Liver (tissue), 9 donors: ENCODE measurements around the gene MSLN. TPM values are rescaled to one million over a fixed set of nuclear protein-coding genes. Genes with fewer than 3 reads are reported as not detected.

Experiments
- DNase-seq: peaks from one replicate; pipeline ENCODE4 v3.0.0-alpha.2; 2017; ENCODE audit warnings: low spot score
- H3K27ac ChIP-seq, 2 donors: one replicate each; pipeline ENCODE4 v1.7.0; 2013; ENCODE audit warnings: inconsistent platforms in 2 of 2, low read length in 2 of 2, control low read depth in 1 of 2, low read depth in 1 of 2, mild to moderate bottlenecking in 1 of 2
- H3K27me3 ChIP-seq, 4 donors: one replicate each; pipeline versions ENCODE4 v1.6.1 to v1.7.0; 2013; ENCODE audit warnings: low read length in 3 of 4, inconsistent platforms in 1 of 4, mild to moderate bottlenecking in 1 of 4, moderate library complexity in 1 of 4; ENCODE audit not compliant: control insufficient read depth in 4 of 4, insufficient read depth in 4 of 4
- H3K36me3 ChIP-seq, 4 donors: one replicate each; pipeline versions ENCODE4 v1.6.1 to v1.7.0; 2013; ENCODE audit warnings: low read length in 3 of 4, mild to moderate bottlenecking in 3 of 4, low read depth in 1 of 4, moderate library complexity in 1 of 4; ENCODE audit not compliant: control insufficient read depth in 4 of 4, insufficient read depth in 3 of 4
- H3K4me1 ChIP-seq, 4 donors: one replicate each; pipeline versions ENCODE4 v1.6.1 to v1.7.0; 2013; ENCODE audit warnings: low read length in 3 of 4, mild to moderate bottlenecking in 3 of 4, moderate library complexity in 1 of 4; ENCODE audit not compliant: control insufficient read depth in 4 of 4, insufficient read depth in 4 of 4
- H3K4me3 ChIP-seq, 3 donors: one replicate each; pipeline versions ENCODE4 v1.6.1 to v1.7.0; 2013; ENCODE audit warnings: low read length in 3 of 3, control low read depth in 1 of 3, low read depth in 1 of 3, mild to moderate bottlenecking in 1 of 3
- H3K9ac ChIP-seq, 2 donors: one replicate each; pipeline ENCODE4 v1.7.0; 2013; ENCODE audit warnings: low read length in 2 of 2, mild to moderate bottlenecking in 2 of 2, moderate library complexity in 2 of 2, control low read depth in 1 of 2, low read depth in 1 of 2
- H3K9me3 ChIP-seq, 4 donors: one replicate each; pipeline versions ENCODE4 v1.6.1 to v1.7.0; 2013; ENCODE audit warnings: low read length in 3 of 4; ENCODE audit not compliant: control insufficient read depth in 4 of 4
- ATF3 ChIP-seq: IDR thresholded peaks from 2 replicates; pipeline ENCODE4 v1.6.1; 2016; ENCODE audit warnings: antibody characterized with exemption
- CTCF ChIP-seq: fragments of 150-350 bp; IDR thresholded peaks from 2 replicates; pipeline ENCODE4 v1.5.1; 2017; ENCODE audit warnings: improper control_type of control experiment, low read depth, low read length; ENCODE audit not compliant: missing input control
- FOXA1 ChIP-seq: IDR thresholded peaks from 2 replicates; pipeline ENCODE4 v1.6.1; 2016; ENCODE audit warnings: antibody characterized with exemption
- FOXA2 ChIP-seq: IDR thresholded peaks from 2 replicates; pipeline ENCODE4 v1.6.1; 2016; ENCODE audit warnings: antibody characterized with exemption
- GABPA ChIP-seq, 2 donors: IDR thresholded peaks in 1 of 2; conservative IDR thresholded peaks in 1 of 2; 2 replicates each; pipeline ENCODE4 v1.6.1; 2016; ENCODE audit warnings: antibody characterized with exemption in 2 of 2, mild to moderate bottlenecking in 1 of 2, moderate library complexity in 1 of 2
- HNF4A ChIP-seq, 2 donors: conservative IDR thresholded peaks; 2 replicates each; pipeline ENCODE4 v1.6.1; 2016; ENCODE audit warnings: antibody characterized with exemption in 2 of 2, mild to moderate bottlenecking in 2 of 2
- HNF4G ChIP-seq: IDR thresholded peaks from 2 replicates; pipeline ENCODE4 v1.6.1; 2016; ENCODE audit warnings: antibody characterized with exemption
- JUND ChIP-seq, 2 donors: IDR thresholded peaks; 2 replicates each; pipeline ENCODE4 v1.6.1; 2016; ENCODE audit warnings: antibody characterized with exemption in 2 of 2
- MAX ChIP-seq: IDR thresholded peaks from 2 replicates; pipeline ENCODE4 v1.6.1; 2016; ENCODE audit warnings: antibody characterized with exemption
- NR2F2 ChIP-seq: IDR thresholded peaks from 2 replicates; pipeline ENCODE4 v1.6.1; 2016; ENCODE audit warnings: antibody characterized with exemption
- RAD21 ChIP-seq, 2 donors: IDR thresholded peaks; 2 replicates each; pipeline ENCODE4 v1.6.1; 2016; ENCODE audit warnings: antibody characterized with exemption in 2 of 2, mild to moderate bottlenecking in 2 of 2
- REST ChIP-seq: IDR thresholded peaks from 2 replicates; pipeline ENCODE4 v1.6.1; 2016; ENCODE audit warnings: antibody characterized with exemption, mild to moderate bottlenecking
- RXRA ChIP-seq, 2 donors: IDR thresholded peaks; 2 replicates each; pipeline ENCODE4 v1.6.1; 2017 to 2018; ENCODE audit warnings: antibody characterized with exemption in 2 of 2, mild to moderate bottlenecking in 1 of 2
- SP1 ChIP-seq: IDR thresholded peaks from 2 replicates; pipeline ENCODE4 v1.6.1; 2018; ENCODE audit warnings: antibody characterized with exemption, mild to moderate bottlenecking
- TAF1 ChIP-seq: conservative IDR thresholded peaks from 2 replicates; pipeline ENCODE4 v1.6.1; 2016; ENCODE audit warnings: antibody characterized with exemption, mild to moderate bottlenecking
- YY1 ChIP-seq: IDR thresholded peaks from 2 replicates; pipeline ENCODE4 v1.6.1; 2016; ENCODE audit warnings: antibody characterized with exemption, mild to moderate bottlenecking
- ZBTB33 ChIP-seq: IDR thresholded peaks from 2 replicates; pipeline ENCODE4 v1.6.1; 2016; ENCODE audit warnings: antibody characterized with exemption
- WGBS: extraction: QIAGEN DNeasy Blood & Tissue Kit; methylation state at CpG from one replicate; pipeline ENCODE4 v1.1.7; 2013; 5-methylcytosine and 5-hydroxymethylcytosine counted together
- polyA plus RNA-seq, 2 donors: library from polyadenylated mRNA; stranded (reverse) in 1 of 2; unstranded in 1 of 2; fragments of 200-250 nt in 1 of 2; fragments of >200 nt in 1 of 2; fragmentation: Nextera tagmentation in 1 of 2; extraction: Ambion mirVana in 1 of 2; gene quantifications; one replicate each; pipeline versions ENCODE4 v1.2.1 to v1.2.3, GENCODE V29; 2013 to 2015
- total RNA-seq, 2 donors: library from RNA; depleted of rRNA; stranded (reverse); fragments of >200 nt; gene quantifications; one replicate each; pipeline ENCODE4 v1.2.3, GENCODE V29; 2014
- donor health status: healthy.
- donor health status: healthy.
- donor health status: healthy.
- donor health status: healthy.
- donor health status: healthy.

The MSLN gene
- total and polyA plus RNA-seq, 4 donors = 0.03 to 0.65 (median 0.08) TPM; not detected in 1

- Histone ChIP-seq H3K9me3 (no peaks in the 10 kb centered on the region), H3K4me1 (peaks cover 13 to 32% (median 26%) of the 10 kb centered on the region in 4 donors), H3K36me3 (no peaks in the 10 kb centered on the region), H3K27ac (no peak overlapping the region), H3K9ac (no peak overlapping the region), H3K4me3 (no peak overlapping the region), H3K27me3 (peaks cover 0 to 2% (median 0%) of the 10 kb centered on the region in 4 donors)
- TF ChIP-seq ZBTB33 = no peak
- TF ChIP-seq NR2F2 = no peak
- TF ChIP-seq GABPA (IDR thresholded peaks at IDR 0.05 in 1 of 2, conservative IDR thresholded peaks at IDR 0.05 in 1 of 2) = no peak
- TF ChIP-seq YY1 = no peak
- TF ChIP-seq REST = no peak
- TF ChIP-seq SP1 = no peak
- TF ChIP-seq RXRA (IDR thresholded peaks at IDR 0.05) = no peak
- no peak for TF ChIP-seq FOXA2
- TF ChIP-seq CTCF = no peak
- TF ChIP-seq MAX = no peak
- no peak for TF ChIP-seq FOXA1
- TF ChIP-seq HNF4G = no peak
- no peak for DNase-seq
- 92% methylated on average over 24 of the region's 24 CpGs for WGBS
Observed at GRCh38 chr16:722835-723633, 37.5 kb upstream of the MSLN start.

- no peak overlapping the region for H3K9ac ChIP-seq
- no peaks in the 10 kb centered on the region for H3K9me3 ChIP-seq
- no peak overlapping the region for H3K27ac ChIP-seq
- no peak overlapping the region for H3K4me3 ChIP-seq
- H3K27me3 ChIP-seq = peaks cover 0 to 2% (median 0%) of the 10 kb centered on the region in 4 donors
- H3K4me1 ChIP-seq = peaks cover 16 to 32% (median 31%) of the 10 kb centered on the region in 4 donors
- no peaks in the 10 kb centered on the region for H3K36me3 ChIP-seq
- 87% methylated on average over 9 of the region's 9 CpGs for WGBS
- no peak for DNase-seq
- no peak for TF ChIP-seq FOXA2
- TF ChIP-seq HNF4G = no peak
- TF ChIP-seq HNF4A (conservative IDR thresholded peaks at IDR 0.05) = no peak
- TF ChIP-seq TAF1 = no peak
- TF ChIP-seq ATF3 = no peak
- TF ChIP-seq SP1 = no peak
- no peak for TF ChIP-seq CTCF
- TF ChIP-seq NR2F2 = no peak
- TF ChIP-seq RXRA (IDR thresholded peaks at IDR 0.05) = no peak
- TF ChIP-seq JUND (IDR thresholded peaks at IDR 0.05) = no peak
- TF ChIP-seq REST = no peak
- TF ChIP-seq YY1 = no peak
- no peak for TF ChIP-seq RAD21 (IDR thresholded peaks at IDR 0.05)
Observed at GRCh38 chr16:723695-724094, 36.8 kb upstream of the MSLN start.
